Putamen (tissue), 1 donor: Measurements from ENCODE around the gene PRKAR1B.
"Not testable (repeated sequence)": the region's sequence is repeated elsewhere in the genome, so short reads cannot be mapped to it uniquely, and the experiment has no call there.

Experiments
- DNase-seq: peaks from one replicate; pipeline ENCODE4 v3.0.0-alpha.2; 2016; ENCODE audit warnings: low spot score

Gene PRKAR1B

DNA sequence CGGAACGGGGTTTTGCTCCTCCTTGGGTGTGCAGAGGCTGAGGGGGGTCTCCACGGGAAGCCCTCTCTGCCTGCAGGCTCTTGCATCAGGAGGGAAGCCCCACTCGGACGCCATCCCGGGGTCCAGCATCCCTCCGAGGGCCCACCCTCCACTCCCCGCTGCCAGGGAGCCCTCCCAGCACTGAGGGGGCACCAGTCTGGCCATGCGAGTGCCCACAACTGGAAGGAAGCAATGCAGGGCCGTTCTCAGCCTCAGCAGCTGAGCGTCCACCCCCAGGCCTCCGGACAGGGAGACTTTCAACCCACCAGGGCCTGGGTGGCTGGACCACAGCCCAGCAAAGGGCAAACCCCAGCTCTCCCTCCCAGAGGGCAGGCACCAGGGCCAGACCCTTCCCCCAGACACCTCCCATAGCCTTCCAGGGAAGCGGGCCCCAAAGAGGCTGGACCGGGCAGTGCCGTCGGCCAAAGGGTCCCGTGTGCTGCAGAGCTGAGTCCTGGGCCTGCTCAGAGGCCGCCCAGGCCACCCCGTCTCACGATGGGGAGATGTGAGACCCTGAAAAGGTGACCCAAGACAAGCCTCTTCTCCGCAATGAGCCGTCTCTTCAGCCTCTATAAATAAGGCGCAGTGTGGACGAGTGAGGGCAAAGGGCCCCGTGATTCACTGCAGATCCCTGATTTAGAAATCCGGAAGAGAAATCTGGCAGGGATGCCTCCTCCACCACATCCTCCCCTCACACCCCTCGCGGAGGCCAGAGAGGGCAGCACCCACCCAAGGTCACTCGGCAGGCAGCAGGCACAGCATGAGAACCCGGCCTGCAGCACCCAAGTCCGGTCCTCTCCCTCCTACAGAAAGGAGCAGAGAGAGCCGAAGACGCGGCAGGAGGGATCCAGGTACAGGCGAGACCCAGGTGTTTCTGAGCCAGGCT, 82.4 kb downstream of the PRKAR1B start:
- no peak for DNase-seq

DNA sequence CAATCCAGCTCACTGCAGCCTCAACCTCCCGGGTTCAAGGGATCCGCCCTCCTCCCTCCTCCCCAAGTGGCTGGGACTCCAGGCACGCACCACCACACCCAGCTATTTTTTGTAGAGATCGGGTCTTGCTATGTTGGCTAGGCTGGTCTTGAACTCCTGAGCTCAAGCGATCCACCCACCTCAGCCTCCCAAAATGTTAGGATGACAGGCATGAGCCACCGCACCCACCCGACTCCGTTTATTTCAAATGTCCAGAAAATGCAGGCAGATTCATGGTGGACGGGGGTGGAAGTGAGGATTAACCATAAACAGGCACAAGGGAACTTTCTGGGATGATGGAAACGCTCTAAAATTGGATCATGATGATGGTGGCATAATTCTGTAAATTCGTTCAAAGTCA, 85.1 kb downstream of the PRKAR1B start:
- no peak for DNase-seq

DNA sequence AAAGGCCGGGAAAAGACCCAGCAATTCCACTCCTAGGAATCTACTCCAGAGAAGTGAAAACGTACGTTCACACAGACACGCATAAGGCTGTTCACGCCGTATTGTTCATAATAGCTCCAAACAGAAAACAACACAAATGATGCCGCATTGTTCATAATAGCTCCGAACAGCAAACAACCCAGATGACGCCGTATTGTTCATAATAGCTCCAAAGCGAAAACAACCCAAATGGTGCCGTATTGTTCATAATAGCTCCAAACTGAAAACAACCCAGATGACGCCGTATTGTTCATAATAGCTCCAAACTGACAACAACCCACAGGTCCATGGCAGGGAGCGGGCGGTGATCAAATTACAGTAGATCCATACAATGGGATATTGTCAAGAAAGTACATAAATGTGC, 85.8 kb downstream of the PRKAR1B start:
- no peak for DNase-seq

DNA sequence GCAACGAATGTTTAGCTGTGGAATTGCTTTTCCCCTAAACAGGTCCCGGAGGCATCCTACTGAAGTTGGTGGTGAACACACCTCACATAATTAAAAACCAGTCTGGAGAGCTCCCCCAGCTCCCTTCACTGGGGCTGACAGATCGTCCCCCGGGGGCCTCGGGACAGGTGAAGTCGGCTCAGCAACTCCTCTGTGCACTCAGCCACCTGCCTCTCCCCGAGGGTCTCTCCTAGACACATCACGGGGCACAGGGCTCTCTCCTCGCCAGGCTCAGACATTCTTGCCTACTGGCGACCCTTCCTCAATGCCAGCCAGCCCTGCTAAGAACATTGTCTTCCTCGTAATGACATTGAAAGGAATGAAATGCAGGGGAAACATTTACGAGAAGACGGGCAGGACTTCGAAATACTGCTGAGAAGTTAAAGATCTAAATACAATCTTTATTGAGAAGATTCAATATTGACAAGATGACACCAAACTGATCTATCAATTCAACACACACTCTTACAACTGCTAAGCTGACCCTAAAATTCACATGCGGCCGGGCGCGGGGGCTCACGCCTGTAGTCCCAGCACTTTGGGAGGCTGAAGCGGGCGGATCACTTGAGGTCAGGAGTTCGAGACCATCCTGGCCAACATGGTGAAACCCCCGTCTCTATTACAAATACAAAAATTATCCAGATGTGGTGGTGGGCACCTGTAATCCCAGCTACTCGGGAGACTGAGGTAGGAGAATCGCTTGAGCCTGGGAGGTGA, 88.6 kb downstream of the PRKAR1B start:
- no peak for DNase-seq

DNA sequence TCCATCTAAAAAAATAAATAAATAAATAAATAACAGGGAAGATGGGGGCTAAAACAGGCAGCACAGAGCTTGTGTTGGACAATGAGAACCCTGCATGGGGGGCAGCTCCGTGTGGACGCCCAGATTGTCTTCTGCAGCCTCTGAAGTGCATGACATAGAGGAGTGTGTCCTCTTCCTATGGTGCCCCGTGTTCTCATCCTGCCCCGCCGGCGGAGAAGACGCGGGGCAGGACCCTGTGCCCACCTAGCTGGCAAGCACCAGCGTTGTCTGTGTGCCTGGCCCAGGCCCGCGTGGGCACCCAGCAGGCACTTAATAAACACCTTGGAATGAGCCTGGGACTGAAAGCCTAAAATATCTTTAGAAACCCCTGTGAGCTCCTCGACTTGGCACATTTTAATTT, 89.3 kb downstream of the PRKAR1B start:
- DNase-seq, result no peak

DNA sequence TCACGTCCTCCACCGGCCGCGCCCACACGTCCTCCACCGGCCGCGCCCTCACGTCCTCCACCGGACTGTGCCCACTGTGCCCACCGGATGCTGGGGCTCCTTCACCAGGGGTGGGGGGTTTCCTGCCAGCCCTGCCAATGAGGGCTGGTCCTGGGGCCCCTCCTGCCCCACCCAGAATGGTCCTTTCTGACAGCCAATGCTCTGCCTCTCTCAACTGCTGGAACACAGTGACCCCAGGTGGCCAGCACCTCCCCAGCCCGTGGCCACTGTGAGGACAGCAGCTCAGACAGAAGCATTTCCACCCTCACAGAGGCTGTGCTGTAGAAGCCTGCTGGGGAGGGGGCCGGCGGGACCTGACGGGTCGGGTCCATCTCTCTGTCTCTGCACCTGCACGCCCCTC, 90.7 kb downstream of the PRKAR1B start:
- no peak for DNase-seq

DNA sequence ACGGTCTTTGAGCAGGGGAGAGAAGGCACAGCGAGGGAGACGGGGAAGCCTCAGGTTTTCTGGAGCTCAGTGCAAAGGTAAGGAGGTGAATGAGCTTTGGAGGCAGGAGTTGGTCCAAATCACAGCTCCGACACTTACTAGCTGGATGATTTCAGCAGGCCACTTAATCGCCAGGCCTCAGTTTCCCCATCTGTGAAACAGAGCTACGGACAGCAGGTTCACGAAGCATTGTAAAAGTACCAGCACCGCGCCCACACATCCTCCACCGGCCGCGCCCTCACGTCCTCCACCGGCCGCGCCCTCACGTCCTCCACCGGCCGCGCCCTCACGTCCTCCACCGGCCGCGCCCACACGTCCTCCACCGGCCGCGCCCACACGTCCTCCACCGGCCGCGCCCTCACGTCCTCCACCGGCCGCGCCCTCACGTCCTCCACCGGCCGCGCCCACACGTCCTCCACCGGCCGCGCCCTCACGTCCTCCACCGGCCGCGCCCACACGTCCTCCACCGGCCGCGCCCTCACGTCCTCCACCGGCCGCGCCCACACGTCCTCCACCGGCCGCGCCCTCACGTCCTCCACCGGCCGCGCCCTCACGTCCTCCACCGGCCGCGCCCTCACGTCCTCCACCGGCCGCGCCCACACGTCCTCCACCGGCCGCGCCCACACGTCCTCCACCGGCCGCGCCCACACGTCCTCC, 91.2 kb downstream of the PRKAR1B start:
- DNase-seq, result not testable (repeated sequence)

DNA sequence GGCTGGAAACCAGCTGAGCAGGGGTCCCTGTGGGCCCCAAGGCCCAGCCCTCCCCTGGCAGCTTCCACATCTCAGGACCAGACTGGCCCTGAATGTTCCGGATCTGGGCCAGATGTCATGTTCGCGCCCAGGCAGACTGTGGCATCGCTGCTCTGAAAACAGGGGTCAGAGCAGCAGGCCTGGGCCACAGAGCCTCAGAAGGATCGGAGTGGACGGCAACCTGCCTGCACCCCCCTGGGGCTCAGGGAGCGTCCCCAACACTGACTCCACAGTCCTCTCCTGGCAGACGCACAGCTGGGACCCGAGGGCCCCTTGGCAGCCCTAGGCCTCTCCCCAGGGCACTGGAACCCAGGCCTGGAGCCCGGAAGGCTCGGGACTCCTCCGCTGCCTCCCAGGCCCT, 91.9 kb downstream of the PRKAR1B start:
- no peak for DNase-seq

DNA sequence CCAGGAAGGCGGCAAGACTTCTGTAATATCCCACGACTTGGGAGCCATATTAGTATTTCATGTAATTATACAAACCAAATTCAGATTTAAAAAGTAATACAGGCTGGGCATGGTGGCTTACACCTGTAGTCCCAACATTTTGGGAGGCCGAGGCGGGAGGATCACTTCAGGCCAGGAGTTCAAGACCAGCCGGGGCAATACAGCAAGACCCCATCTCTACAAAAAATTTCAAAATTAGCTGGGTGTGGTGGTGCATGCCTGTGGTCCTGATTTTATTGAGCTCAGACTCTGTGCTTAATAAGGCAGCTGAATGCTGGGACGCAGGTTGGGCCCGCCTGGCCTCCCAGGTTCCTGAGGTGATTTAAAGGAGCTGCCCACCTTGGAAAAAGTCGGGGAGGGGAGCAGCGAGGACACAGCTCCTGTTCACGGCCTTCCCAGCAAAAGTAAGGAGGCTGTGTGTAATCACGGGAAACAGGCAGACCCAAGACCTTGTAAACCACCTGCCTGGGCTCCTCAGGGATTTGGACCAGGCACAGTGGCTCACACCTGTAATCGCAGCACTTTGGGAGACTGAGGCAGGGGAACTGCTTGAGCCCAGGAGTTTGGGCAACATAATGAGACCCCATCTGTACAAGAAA, 93.6 kb downstream of the PRKAR1B start:
- no peak for DNase-seq

DNA sequence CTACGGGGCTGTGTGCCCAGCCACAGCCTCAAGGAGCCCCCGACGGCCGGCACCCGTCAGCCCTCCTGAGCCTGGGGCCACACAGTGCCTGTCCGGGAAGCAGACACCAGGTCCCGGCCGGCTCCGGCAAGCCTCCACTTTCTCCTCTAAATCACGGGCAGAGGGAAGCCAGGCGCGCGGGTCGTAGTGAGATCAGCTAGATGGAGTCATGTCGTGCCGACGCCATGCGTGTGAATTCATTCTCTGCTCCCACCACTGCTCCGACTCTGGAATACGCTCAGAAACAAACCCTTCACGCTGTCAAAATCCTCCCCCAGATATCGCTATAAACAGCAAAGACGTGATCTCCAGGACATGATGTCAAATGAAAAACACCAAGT, 94.3 kb downstream of the PRKAR1B start:
- DNase-seq, result peak; percentile 61

DNA sequence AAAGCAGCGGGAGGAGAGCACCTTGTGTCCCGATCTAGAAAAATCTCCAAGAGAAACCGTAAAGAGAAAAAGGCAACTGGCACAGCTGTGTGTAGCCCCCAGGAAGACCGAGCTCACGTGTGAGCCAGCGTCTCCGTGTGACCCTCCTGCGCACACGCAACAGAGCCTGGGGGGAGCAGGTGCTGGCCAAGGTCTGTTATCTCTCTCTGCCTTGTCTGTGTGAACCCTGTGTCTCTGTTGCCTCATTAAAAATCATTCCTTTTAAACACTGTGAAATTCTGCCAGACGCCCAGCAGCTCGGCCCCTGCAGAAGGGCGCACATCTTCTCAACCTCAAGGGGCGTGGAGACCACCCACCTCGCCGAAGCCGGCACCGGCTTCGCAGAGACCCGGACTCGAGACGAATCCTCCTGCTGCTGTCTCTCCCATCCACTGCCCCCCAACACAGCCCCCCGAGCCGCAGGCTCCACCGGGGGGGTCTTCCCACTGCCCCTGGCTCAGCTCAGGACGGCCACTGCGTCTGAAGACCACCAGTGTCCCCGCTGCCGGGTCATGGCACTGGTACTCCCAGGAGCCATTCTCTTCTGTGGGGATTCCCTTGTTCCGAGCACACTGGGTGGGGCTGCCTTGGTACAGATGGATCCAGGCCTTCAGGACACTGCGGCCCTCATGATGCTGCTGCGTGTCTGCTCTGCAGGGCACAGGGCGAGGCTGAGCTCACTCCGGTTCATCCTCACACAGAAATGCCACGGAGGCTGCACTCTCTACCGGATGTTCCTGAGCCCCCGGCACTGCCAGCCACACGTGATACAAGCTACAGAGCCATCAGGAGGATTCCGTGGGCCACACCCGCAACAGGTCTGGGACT, 94.9 kb downstream of the PRKAR1B start:
- DNase-seq, result no peak

DNA sequence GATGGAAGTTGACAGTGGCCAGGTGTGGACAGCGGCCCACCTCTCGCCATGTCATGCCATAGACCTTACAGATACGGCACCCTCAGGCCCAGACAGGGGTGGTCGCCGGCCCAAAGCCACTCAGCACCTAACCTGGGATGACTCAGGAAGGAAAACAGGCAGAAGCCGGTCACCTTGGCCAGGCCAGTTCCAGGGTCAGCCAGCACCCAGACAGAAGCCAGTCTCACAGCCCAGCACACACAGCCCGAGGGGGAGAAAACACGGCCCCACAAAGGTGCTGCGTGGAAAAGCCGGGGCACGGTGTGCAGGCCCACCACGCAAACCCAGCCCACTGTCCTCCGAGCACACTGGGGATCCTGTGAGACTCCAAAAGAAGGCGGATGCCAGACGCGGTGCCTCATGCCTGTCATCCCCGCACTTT, 95.8 kb downstream of the PRKAR1B start:
- DNase-seq, result no peak

DNA sequence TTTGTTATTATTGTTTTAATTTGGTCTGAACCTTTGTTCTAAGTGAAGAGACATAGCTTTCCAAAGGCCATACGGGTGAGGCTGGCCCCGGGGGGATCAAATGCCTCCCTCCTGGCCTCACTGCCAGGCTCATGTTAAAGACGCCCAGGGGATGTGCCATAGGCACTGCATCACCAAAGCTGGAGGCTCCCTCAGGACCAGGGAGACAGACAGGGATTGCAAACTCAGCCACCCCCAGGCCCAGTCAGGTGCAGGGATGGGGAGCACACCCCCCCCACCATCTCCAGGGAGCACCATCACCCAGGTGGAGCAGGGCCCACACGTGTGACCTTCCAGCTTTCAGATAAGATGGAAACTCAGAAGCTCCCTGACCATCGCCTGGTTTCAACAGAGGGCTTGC, 96.5 kb downstream of the PRKAR1B start:
- no peak for DNase-seq

DNA sequence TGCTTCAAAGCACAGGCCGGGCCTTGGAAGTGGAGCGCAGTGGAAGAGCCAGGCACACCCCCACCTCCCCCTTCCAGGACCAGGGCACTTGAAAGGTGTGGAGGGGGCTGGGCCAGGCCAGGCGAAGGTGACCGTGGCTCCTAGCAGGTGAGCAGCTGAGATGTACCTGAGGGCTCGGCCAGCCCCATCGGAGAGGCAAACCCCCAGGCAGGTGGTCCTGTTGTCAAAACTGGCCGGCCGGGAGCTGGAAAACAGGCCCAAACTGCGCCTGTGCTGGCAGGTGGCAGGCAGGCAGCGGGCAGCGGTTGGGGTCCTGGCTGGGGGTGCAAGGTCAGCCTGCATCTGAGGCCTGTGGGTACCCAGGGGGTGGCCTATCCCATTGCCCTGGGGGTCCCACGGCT, 97.0 kb downstream of the PRKAR1B start:
- DNase-seq, result no peak

DNA sequence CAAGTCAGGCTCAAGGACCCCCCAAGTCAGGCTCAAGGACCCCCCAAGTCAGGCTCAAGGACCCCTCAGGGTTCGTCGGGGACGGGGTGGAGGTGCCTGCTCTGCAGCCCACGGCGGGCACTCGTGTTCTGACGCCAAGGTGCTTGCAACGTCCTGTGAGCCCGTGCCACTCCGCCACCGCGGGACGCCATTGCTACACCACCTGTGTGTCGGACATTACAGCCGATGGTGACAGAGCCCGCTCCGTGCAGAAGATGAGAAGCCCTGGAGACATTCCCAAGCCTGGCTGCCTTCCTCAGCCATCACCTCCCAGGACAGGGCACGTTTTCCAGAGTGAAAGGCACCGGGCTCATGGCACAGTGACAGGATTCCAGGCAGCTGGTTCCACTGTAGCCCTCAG, 98.3 kb downstream of the PRKAR1B start:
- no peak for DNase-seq

DNA sequence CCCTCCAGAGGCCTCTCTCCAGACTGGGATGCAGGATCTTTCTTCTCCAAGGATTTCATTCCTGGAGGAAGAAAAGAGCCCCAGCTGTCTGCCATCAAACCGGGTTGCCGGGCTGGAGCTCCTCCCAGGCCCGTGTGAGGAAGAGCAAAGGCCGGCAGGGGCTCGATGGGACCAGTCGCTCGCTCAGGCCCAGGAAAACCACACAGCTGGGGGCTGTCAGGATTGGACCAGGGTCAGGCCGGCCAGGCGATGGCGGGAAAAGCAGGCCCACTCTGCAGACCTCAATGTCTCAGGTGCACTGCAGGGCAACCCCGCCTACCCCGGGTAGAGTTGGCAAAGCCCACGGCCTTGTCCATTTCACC, 98.7 kb downstream of the PRKAR1B start:
- no peak for DNase-seq

DNA sequence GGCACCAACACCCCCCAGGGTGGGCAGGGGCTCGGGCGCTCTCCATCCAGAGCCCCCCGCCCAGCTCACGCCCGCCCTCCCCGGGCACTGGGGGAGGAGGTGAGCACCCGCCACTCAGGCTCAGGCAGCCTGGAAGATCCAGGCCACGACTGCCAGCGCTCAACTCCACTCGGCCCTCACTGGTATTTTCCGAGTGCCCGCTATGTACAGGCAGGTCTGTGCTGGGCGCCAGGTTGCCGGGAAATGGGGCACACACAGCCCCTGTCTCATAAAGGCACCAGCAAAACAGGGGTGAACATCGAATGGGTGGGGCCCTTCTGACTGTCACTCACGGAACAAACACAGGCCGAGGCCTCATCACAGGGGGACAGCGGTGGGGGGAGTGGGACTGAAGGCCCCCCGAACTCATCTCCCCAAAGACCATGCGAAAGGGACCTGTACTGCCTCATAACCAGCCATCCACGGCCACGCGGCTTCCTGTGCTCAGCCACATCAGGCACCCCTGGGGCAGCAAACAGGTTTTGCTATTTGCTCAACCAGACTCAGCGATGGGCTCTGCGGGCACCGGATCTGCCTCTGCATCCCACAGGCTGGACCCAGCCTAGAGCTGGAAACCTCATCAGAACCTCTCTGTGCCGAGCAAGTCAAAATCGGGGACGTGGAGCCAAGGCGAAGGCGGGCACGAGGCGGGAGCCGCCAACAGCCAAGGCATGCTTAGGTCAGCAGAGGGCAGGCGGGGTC, 99.2 kb downstream of the PRKAR1B start:
- no peak for DNase-seq

DNA sequence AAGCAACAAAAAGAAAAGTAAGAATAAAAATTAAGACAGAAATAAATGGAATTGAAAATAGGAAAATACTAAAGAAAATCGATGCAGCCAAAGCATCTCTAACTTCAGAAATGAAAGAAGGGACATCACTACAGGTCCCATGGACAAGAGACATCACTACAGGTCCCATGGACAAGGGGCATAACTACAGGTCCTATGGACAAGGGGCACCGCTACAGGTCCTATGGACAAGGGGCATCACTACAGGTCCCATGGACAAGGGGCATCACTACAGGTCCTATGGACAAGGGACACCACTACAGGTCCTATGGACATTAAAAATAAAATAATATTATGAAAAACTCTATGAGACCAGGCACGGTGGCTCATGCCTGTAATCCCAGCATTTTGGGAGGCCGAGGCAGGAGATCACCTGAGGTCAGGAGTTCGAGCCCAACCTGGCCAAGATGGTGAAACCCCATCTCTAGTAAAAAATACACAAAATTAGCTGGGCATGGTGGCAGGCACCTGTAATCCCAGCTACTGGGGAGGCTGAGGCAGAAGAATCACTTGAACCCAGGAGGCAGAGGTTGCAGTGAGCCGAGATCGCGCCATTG, 101.6 kb downstream of the PRKAR1B start:
- no peak for DNase-seq

DNA sequence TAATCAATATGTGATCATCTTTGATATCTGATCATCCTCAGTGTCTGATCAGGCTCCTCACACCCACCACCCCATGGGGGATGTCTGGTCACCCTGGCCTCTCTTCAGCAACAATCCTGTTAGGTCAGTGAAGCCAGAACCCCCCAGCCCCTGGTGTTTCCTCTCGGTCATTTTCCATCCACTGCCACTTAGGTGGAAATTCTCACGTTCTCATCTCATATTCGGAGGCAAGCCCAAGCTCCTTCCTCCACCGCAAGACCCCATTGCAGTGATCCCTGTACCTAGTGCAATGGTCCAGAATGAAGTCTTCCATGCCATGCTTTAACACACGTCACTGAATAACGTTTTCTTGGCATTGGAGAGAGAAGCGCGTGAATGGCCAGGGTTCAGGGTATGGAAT, 103.6 kb downstream of the PRKAR1B start:
- no peak for DNase-seq

DNA sequence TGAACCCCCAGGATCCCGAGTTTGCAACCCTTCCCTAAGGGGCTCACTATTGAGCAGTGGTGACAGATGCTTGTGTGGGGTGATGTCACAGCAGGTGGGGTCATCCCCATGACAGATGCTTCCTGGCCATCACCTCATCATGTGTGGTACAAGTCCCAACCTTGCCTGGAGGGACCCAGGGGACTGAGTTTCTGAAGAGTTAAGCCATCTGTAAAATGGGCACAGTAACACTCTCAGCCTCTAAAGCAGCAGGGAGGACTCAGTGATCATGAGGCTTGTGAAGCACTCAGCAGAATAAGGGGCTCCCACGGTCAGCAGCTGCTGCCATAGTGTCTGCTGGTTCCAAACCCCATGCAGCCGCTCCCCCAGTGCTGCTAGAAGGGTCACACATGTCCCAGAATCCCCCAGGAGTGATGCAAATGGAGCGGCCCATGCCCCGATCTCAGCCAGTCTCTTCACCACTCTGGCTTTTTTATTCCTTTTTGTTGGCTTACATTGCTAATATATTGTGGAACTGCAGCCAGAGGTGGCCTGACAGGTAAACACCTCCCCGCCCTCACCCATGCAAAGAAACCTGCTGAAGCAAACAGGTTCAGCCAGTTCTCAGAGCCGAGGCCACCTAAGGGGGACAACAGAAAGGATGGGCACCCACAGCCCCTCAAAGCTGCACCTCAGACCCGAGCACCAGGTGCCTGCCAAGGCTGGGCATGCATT, 105.4 kb downstream of the PRKAR1B start:
- no peak for DNase-seq
